Vagina (tissue), 2 donors: ENCODE results near the gene PRKAA1. TPM values are rescaled to one million over a fixed set of nuclear protein-coding genes. Genes with fewer than 3 reads are reported as not detected.

Experiments used
- DNase-seq, 2 donors: peaks; one replicate each; pipeline ENCODE4 v3.0.0-alpha.2; 2017; ENCODE audit errors: extremely low spot score in 2 of 2
- H3K27ac ChIP-seq: fragments of 200-600 bp; sonication (generic); one replicate; pipeline ENCODE4 v1.5.1; 2019
- H3K27me3 ChIP-seq: fragments of 200-600 bp; sonication (generic); one replicate; pipeline ENCODE4 v1.5.1; 2019
- H3K36me3 ChIP-seq, 2 donors: fragments of 200-600 bp; sonication (generic); one replicate each; pipeline ENCODE4 v1.5.1; 2017 to 2019
- H3K4me1 ChIP-seq: fragments of 200-600 bp; sonication (generic); one replicate; pipeline ENCODE4 v1.5.1; 2019
- H3K4me3 ChIP-seq, 2 donors: fragments of 200-600 bp; sonication (generic); 1 replicate in 1 of 2; 2 replicates in 1 of 2; pipeline ENCODE4 v1.5.1; 2016 to 2019
- H3K9me3 ChIP-seq: fragments of 200-600 bp; sonication (generic); one replicate; pipeline ENCODE4 v1.5.1; 2019
- CTCF ChIP-seq, 3 experiments: fragments of 450-650 bp in 2 of 3; fragments of 200-600 bp in 1 of 3; sonication (generic) in 1 of 3; IDR thresholded peaks; one replicate each; pipeline ENCODE4 v1.5.1; 2017 to 2019; ENCODE audit warnings: antibody characterized with exemption in 3 of 3, mild to moderate bottlenecking in 2 of 3, moderate library complexity in 2 of 3
- POLR2A ChIP-seq, 2 donors: fragments of 450-650 bp; IDR thresholded peaks; one replicate each; pipeline ENCODE4 v1.6.1; 2017; ENCODE audit warnings: antibody characterized with exemption in 2 of 2, mild to moderate bottlenecking in 2 of 2, moderate library complexity in 2 of 2
- POLR2AphosphoS5 ChIP-seq, 2 donors: sonication (generic); formaldehyde crosslinking; IDR thresholded peaks; one replicate each; pipeline ENCODE4 v1.9.0; 2017; ENCODE audit warnings: antibody characterized with exemption in 2 of 2, mild to moderate bottlenecking in 2 of 2, low read depth in 1 of 2; ENCODE audit not compliant: insufficient read depth in 1 of 2
- intact Hi-C: fragments of 100-400 bp; cut with DNase I; formaldehyde crosslinking; loops from one replicate; pipeline ENCODE4 v1.15.1; 2023
- total RNA-seq: library from RNA; depleted of rRNA; stranded (reverse); fragments of >200 nt; gene quantifications from one replicate; pipeline ENCODE4 v1.2.3, GENCODE V29; 2016

Gene PRKAA1
- total RNA-seq, 1 donor from 2014 or later, result 69.0 TPM

- no peak for TF ChIP-seq CTCF (IDR thresholded peaks at IDR 0.05)
- TF ChIP-seq POLR2AphosphoS5 (IDR thresholded peaks at IDR 0.05; ENCODE audit: insufficient read depth in 1 of 2, low read depth in 1 of 2), result no peak
- no peak for TF ChIP-seq POLR2A (IDR thresholded peaks at IDR 0.05)
- Histone ChIP-seq H3K36me3 (no peaks in the 10 kb centered on the region), H3K4me1 (peaks cover 25% of the 10 kb centered on the region), H3K4me3 (no peak overlapping the region), H3K27ac (no peak overlapping the region), H3K9me3 (no peaks in the 10 kb centered on the region), H3K27me3 (no peaks in the 10 kb centered on the region)
- intact Hi-C loops, result no loop called here
- no peak for DNase-seq
Measured at GRCh38 chr5:40781843-40782409, 16.2 kb downstream of the PRKAA1 start.

GRCh38 chr5:40780858-40781257, 17.3 kb downstream of the PRKAA1 start:
- Histone ChIP-seq H3K4me1 (peaks cover 35% of the 10 kb centered on the region), H3K27me3 (no peaks in the 10 kb centered on the region), H3K36me3 (peaks cover 0 to 7% of the 10 kb centered on the region in 2 donors), H3K9me3 (no peaks in the 10 kb centered on the region), H3K27ac (no peak overlapping the region), H3K4me3 (no peak overlapping the region)
- intact Hi-C loops, result no loop called here
- no peak for DNase-seq
- TF ChIP-seq CTCF (IDR thresholded peaks at IDR 0.05), result no peak
- no peak for TF ChIP-seq POLR2AphosphoS5 (IDR thresholded peaks at IDR 0.05; ENCODE audit: insufficient read depth in 1 of 2, low read depth in 1 of 2)
- TF ChIP-seq POLR2A (IDR thresholded peaks at IDR 0.05), result no peak

- no peak overlapping the region for H3K27ac ChIP-seq
- intact Hi-C loops, result no loop called here
- TF ChIP-seq POLR2AphosphoS5 (IDR thresholded peaks at IDR 0.05; ENCODE audit: insufficient read depth in 1 of 2, low read depth in 1 of 2) (no peak), POLR2A (IDR thresholded peaks at IDR 0.05) (no peak), CTCF (IDR thresholded peaks at IDR 0.05) (no peak)
- H3K9me3 ChIP-seq, result no peaks in the 10 kb centered on the region
- H3K36me3 ChIP-seq, result peaks cover 0 to 14% of the 10 kb centered on the region in 2 donors
- no peaks in the 10 kb centered on the region for H3K27me3 ChIP-seq
- H3K4me1 ChIP-seq, result peaks cover 36% of the 10 kb centered on the region
- H3K4me3 ChIP-seq, result no peak overlapping the region
- DNase-seq, result no peak
Measured at GRCh38 chr5:40780199-40780598, 18.0 kb downstream of the PRKAA1 start.

GRCh38 chr5:40779561-40779960, 18.6 kb downstream of the PRKAA1 start:
- Histone ChIP-seq H3K27me3 (no peaks in the 10 kb centered on the region), H3K36me3 (peaks cover 0 to 19% of the 10 kb centered on the region in 2 donors), H3K27ac (no peak overlapping the region), H3K9me3 (no peaks in the 10 kb centered on the region), H3K4me1 (peaks cover 36% of the 10 kb centered on the region), H3K4me3 (no peak overlapping the region)
- TF ChIP-seq CTCF (IDR thresholded peaks at IDR 0.05), result no peak
- TF ChIP-seq POLR2AphosphoS5 (IDR thresholded peaks at IDR 0.05; ENCODE audit: insufficient read depth in 1 of 2, low read depth in 1 of 2), result no peak
- TF ChIP-seq POLR2A (IDR thresholded peaks at IDR 0.05), result no peak
- intact Hi-C loops, result no loop called here
- DNase-seq, result no peak

- Histone ChIP-seq H3K9me3 (no peaks in the 10 kb centered on the region), H3K4me3 (no peak overlapping the region), H3K36me3 (peaks cover 0 to 20% of the 10 kb centered on the region in 2 donors), H3K27ac (no peak overlapping the region), H3K27me3 (no peaks in the 10 kb centered on the region), H3K4me1 (peaks cover 24% of the 10 kb centered on the region)
- intact Hi-C loops, result no loop called here
- TF ChIP-seq POLR2AphosphoS5 (IDR thresholded peaks at IDR 0.05; ENCODE audit: insufficient read depth in 1 of 2, low read depth in 1 of 2), result no peak
- no peak for TF ChIP-seq CTCF (IDR thresholded peaks at IDR 0.05)
- no peak for TF ChIP-seq POLR2A (IDR thresholded peaks at IDR 0.05)
- DNase-seq, result no peak
Measured at GRCh38 chr5:40778133-40778532, 20.0 kb downstream of the PRKAA1 start.
